ENCODE data around the gene CHD3.

Gene CHD3

DNA sequence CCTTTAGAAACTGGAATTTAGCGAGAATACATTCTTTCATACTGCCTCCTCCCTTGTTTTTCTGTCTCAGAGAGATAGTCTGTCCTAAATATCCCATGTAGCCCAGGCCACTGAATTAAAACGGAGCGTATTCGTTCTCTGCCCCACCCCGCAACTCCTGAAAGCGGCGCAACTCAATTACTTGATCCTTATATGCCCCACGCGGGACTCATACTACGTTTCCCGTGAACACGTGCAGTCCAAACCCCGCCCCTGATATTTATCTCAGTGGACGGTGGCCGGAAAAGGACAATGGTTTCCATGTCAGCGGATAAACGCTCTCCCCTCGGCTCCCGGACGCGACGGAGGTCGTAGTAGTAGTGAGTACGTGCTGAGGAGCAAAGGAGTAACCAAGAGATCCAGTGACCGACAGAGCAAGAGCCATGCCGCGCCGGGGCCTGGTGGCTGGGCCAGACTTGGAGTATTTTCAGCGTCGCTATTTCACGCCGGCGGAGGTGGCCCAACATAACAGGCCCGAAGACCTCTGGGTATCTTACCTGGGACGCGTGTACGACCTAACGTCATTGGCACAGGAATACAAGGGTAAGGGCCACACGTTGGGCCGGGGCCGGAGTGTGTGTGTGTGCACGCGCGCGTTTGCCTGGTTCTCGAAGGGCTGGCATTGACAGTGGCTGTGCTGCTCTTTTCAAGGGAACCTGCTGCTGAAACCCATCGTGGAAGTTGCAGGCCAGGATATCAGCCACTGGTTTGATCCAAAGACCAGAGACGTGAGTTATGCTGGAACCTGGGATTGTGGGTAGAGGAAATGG, 30.7 kb upstream of the CHD3 start, which contains the start of gene CYB5D1 (continued):
- TF ChIP-seq MYNN (tag by site-specific recombination; IDR thresholded peaks at IDR 0.05; ENCODE audit: borderline replicate concordance) (no peak), FEZF1 (tag by site-specific recombination; IDR thresholded peaks at IDR 0.05) (peak; percentile 63; the same call in 1 of the 2 replicates), ZSCAN23 (tag by site-specific recombination; IDR thresholded peaks at IDR 0.05) (no peak), ZNF394 (tag by site-specific recombination; IDR thresholded peaks at IDR 0.05; ENCODE audit: borderline replicate concordance) (no peak), ZSCAN16 (tag by site-specific recombination; IDR thresholded peaks at IDR 0.05) (no peak), YY2 (tag by site-specific recombination; IDR thresholded peaks at IDR 0.05) (peak; percentile 37; the same call in 1 of the 2 replicates), ZNF335 (tag by site-specific recombination; conservative IDR thresholded peaks at IDR 0.05) (peak; percentile 80), ZNF169 (tag by site-specific recombination; IDR thresholded peaks at IDR 0.05) (no peak), ZNF184 (tag by site-specific recombination; IDR thresholded peaks at IDR 0.05) (no peak), ZNF629 (tag by site-specific recombination; IDR thresholded peaks at IDR 0.05) (0 out of 2 replicates have a peak, but pooled peaks have one; percentile 32), ZNF548 (tag by site-specific recombination; IDR thresholded peaks at IDR 0.05) (no peak), ZNF121 (tag by site-specific recombination; IDR thresholded peaks at IDR 0.05) (no peak), ZNF549 (tag by site-specific recombination; IDR thresholded peaks at IDR 0.05) (no peak), TCF7L2 (IDR thresholded peaks at IDR 0.05; ENCODE audit: borderline replicate concordance, low read depth, low read length) (no peak), ZNF624 (tag by site-specific recombination; IDR thresholded peaks at IDR 0.05) (no peak), ZNF37A (tag by site-specific recombination; IDR thresholded peaks at IDR 0.05) (no peak), ZNF701 (tag by site-specific recombination; IDR thresholded peaks at IDR 0.05) (no peak), ZNF114 (tag by site-specific recombination; IDR thresholded peaks at IDR 0.05) (no peak), ZNF621 (tag by site-specific recombination; IDR thresholded peaks at IDR 0.05) (no peak), ZNF426 (tag by site-specific recombination; IDR thresholded peaks at IDR 0.05) (no peak), ZNF350 (tag by site-specific recombination; IDR thresholded peaks at IDR 0.05) (no peak), ZNF211 (tag by site-specific recombination; IDR thresholded peaks at IDR 0.05; ENCODE audit: low read depth) (no peak), ZFP41 (tag by site-specific recombination; IDR thresholded peaks at IDR 0.05; ENCODE audit: borderline replicate concordance) (no peak), ZNF837 (tag by site-specific recombination; IDR thresholded peaks at IDR 0.05) (0 out of 2 replicates have a peak, but pooled peaks have one; percentile 5)
- TF ChIP-seq, protein P1, sequence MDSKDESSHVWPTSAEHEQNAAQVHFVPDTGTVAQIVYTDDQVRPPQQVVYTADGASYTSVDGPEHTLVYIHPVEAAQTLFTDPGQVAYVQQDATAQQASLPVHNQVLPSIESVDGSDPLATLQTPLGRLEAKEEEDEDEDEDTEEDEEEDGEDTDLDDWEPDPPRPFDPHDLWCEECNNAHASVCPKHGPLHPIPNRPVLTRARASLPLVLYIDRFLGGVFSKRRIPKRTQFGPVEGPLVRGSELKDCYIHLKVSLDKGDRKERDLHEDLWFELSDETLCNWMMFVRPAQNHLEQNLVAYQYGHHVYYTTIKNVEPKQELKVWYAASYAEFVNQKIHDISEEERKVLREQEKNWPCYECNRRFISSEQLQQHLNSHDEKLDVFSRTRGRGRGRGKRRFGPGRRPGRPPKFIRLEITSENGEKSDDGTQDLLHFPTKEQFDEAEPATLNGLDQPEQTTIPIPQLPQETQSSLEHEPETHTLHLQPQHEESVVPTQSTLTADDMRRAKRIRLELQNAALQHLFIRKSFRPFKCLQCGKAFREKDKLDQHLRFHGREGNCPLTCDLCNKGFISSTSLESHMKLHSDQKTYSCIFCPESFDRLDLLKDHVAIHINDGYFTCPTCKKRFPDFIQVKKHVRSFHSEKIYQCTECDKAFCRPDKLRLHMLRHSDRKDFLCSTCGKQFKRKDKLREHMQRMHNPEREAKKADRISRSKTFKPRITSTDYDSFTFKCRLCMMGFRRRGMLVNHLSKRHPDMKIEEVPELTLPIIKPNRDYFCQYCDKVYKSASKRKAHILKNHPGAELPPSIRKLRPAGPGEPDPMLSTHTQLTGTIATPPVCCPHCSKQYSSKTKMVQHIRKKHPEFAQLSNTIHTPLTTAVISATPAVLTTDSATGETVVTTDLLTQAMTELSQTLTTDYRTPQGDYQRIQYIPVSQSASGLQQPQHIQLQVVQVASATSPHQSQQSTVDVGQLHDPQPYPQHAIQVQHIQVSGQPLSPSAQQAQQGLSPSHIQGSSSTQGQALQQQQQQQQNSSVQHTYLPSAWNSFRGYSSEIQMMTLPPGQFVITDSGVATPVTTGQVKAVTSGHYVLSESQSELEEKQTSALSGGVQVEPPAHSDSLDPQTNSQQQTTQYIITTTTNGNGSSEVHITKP (tag by site-specific recombination; IDR thresholded peaks at IDR 0.05): peak; percentile 21; the same call in 1 of the 2 replicates
- TF ChIP-seq, protein P2, sequence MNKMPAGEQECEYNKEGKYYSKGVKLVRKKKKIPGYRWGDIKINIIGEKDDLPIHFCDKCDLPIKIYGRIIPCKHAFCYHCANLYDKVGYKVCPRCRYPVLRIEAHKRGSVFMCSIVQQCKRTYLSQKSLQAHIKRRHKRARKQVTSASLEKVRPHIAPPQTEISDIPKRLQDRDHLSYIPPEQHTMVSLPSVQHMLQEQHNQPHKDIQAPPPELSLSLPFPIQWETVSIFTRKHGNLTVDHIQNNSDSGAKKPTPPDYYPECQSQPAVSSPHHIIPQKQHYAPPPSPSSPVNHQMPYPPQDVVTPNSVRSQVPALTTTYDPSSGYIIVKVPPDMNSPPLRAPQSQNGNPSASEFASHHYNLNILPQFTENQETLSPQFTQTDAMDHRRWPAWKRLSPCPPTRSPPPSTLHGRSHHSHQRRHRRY (tag by site-specific recombination; IDR thresholded peaks at IDR 0.05): no peak
- TF ChIP-seq, protein P3, sequence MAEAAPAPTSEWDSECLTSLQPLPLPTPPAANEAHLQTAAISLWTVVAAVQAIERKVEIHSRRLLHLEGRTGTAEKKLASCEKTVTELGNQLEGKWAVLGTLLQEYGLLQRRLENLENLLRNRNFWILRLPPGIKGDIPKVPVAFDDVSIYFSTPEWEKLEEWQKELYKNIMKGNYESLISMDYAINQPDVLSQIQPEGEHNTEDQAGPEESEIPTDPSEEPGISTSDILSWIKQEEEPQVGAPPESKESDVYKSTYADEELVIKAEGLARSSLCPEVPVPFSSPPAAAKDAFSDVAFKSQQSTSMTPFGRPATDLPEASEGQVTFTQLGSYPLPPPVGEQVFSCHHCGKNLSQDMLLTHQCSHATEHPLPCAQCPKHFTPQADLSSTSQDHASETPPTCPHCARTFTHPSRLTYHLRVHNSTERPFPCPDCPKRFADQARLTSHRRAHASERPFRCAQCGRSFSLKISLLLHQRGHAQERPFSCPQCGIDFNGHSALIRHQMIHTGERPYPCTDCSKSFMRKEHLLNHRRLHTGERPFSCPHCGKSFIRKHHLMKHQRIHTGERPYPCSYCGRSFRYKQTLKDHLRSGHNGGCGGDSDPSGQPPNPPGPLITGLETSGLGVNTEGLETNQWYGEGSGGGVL (tag by site-specific recombination; IDR thresholded peaks at IDR 0.05): no peak
- TF ChIP-seq, protein P4, sequence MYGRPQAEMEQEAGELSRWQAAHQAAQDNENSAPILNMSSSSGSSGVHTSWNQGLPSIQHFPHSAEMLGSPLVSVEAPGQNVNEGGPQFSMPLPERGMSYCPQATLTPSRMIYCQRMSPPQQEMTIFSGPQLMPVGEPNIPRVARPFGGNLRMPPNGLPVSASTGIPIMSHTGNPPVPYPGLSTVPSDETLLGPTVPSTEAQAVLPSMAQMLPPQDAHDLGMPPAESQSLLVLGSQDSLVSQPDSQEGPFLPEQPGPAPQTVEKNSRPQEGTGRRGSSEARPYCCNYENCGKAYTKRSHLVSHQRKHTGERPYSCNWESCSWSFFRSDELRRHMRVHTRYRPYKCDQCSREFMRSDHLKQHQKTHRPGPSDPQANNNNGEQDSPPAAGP (tag by site-specific recombination; IDR thresholded peaks at IDR 0.05): peak; percentile 24; the same call in 1 of the 2 replicates
- TF ChIP-seq, protein P5, sequence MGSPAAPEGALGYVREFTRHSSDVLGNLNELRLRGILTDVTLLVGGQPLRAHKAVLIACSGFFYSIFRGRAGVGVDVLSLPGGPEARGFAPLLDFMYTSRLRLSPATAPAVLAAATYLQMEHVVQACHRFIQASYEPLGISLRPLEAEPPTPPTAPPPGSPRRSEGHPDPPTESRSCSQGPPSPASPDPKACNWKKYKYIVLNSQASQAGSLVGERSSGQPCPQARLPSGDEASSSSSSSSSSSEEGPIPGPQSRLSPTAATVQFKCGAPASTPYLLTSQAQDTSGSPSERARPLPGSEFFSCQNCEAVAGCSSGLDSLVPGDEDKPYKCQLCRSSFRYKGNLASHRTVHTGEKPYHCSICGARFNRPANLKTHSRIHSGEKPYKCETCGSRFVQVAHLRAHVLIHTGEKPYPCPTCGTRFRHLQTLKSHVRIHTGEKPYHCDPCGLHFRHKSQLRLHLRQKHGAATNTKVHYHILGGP (tag by site-specific recombination; IDR thresholded peaks at IDR 0.05): no peak
